ENCODE measurements around the gene TRIP12.
A peak's percentile ranks its signal among the peaks of the same experiment; 100 is the strongest.
"Not testable (repeated sequence)": the region's sequence is repeated elsewhere in the genome, so short reads cannot be mapped to it uniquely, and the experiment has no call there.

TRIP12 gene

DNA sequence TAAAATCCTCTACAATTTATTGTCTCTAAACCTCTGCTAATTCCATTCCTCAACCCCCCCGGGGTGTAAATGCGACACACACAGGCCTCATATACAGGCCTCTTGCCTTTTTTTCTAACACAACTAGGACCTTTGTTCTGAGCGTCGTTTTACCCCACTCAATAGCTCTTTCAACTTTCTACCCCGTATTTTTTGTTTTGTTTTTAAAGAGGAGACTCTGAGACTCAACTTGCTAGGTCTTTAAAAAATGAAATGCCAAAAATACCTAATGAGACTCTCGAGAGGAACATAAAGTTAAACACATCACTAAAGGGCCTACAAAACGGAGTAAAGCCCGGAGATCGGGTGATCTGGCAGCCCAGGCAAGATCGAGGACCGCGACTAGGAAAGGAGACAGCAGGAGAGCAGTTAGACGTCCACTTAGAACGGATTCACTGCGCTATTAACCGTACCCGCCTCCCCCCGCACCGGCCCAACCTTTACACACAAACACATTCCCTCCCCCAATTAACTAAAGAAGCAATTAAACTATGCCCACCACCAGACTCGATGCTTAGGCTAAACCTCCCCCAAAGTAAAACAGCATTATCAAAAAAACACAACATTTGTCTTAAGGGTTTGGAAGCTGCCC, 1.7 kb downstream of the TRIP12 start:
- DNase-seq (ENCODE audit: low read depth) = peak; percentile 8

DNA sequence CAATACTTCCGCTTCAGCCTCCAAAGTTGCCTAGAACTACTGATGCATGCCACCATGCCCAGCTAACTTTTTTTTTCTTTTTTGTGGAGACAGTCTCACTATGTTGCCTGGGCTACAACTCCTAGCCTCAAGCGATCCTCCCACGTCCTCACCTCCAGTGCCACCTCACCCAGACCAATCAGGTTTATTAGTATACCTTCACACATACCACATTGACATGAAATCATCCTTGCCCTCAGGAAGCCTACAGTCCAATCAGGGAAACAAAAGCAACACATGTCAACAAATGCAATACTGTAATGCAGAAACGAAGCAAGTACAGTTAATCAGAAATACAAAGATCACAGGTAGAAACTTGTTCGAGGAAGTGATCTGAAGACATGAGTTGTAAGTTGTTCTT, 4.0 kb downstream of the TRIP12 start:
- DNase-seq (ENCODE audit: low read depth) = no peak

DNA sequence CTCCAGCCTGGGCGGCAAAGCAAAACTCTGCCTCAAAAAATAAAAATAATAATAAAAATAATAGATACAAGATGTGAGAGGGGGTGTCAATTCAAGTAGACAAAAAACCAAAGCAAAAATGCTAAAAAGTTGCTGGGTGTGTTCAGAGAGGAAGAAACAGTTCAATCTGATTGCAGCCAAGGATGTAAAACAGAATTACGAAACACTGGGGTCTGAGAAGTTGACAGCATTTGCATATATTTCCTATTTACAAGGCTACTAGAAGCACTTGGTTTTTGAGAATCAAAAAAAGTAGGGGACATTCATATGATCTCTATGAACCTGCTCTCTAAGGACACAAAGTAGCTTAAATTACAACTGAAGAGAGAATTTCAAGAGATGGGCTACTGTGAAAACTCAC, 7.6 kb downstream of the TRIP12 start:
- DNase-seq (ENCODE audit: low read depth) = no peak

DNA sequence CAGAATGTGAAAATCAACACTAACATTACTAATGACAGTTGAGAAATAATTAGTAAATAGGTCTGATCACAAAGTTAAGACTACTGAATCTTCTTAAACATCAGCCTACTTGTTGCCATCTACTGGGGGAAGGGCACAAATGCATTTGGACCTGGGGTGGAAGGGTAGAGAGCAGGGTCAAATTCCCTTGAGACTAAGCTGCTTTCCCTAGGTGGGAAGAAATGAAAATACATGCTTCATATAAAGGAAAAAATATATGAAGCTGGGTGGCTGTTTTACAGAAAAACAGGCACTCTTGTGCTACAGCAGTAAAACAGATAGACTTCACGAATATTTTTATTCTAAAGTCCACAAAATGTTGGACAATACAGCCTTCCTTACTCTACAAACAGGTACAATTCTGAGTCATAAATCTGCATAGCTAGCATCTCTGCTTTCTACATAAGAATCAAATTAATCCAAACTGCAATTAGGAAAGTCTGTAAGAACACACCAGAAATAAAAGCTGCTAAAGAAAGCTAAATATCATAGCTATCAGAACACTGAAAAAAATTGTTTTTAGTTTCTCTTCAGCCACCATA, 10.9 kb downstream of the TRIP12 start:
- no peak for DNase-seq (ENCODE audit: low read depth)

DNA sequence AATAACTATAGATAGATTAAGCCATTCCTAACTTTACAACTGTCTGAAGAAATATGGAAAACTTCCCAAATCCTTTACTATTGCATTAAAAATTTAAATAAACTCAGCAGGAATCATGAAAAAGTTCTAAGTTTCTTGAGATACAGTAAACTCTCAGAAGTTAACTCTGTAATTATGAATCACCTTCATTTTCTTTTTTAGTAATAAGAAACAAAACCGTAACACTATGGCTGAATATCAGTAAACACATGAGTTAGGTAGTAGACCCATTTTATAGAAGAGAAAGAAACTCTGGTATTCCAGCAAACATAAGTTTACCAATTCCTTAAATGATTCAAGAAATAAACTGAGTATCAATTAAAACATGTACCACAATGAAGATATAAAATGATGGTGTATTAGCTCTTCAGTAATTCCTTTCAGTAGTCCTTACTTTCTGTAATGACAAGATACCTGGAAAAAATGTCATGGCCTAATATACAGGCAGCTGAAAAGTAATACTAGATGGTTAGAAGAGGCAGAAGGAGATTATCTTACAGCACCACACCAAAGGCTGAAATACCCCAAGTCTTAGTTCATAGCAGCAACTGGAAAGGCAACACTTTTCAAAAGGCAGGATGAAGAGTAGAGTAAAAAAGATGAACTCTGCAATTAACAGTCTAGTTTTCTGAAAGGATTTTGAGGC, 11.5 kb downstream of the TRIP12 start:
- DNase-seq (ENCODE audit: low read depth) = no peak

DNA sequence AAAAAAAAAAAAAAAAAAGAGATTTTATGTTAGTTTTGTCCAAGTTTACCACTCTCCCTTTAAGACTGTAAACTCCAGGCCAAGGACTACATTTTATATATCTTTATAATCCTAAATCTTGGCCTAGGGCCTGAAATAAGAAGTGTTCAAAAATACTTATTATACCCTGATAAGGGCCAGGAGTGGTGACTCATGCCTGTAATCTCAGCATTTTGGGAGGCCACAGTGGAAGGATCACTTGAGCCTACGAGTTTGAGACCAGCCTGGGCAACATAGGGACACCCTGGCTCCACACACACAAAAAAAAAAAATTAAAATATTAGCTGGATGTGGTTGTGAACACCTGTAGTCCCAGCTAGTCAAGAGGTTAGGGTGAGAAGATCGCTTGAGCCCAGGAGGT, 12.7 kb downstream of the TRIP12 start:
- no peak for DNase-seq (ENCODE audit: low read depth)

DNA sequence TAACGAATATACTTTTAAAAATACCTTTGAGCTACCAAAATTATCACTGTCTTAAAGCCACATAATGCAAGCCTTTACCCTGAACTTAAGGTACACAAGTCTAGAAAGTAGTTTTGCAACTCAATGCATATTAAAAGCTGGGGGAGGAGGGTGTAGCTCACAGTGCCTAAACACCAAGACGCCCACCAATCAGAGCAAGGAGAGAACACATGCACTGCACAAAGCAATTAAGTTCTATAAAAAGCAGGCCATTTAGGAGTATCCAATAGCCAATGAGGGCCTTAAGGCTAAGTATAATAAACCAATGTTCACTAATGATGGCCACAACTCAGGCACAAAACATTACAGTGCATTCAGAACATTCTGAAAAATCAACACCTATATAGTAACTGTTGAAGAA, 16.2 kb downstream of the TRIP12 start:
- no peak for DNase-seq (ENCODE audit: low read depth)

DNA sequence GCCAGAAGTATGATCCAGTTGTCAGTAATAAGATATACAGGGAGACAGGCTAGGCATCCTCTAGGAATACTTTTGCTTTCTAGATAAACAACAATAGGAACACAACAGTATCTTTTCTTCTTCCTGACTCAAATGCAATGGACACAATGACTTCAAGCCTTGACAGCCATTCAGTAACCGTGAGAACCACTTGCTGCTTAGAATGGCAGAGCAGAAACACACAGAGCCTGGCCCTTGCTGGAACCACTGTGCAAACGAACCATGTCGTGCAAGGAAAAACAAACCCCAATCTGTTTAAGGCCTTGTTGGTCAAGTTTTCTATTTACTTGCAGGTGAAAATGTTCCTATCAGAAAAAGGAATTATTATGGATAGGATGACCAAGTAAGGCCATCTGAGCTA, 18.8 kb downstream of the TRIP12 start:
- DNase-seq (ENCODE audit: low read depth) = no peak

DNA sequence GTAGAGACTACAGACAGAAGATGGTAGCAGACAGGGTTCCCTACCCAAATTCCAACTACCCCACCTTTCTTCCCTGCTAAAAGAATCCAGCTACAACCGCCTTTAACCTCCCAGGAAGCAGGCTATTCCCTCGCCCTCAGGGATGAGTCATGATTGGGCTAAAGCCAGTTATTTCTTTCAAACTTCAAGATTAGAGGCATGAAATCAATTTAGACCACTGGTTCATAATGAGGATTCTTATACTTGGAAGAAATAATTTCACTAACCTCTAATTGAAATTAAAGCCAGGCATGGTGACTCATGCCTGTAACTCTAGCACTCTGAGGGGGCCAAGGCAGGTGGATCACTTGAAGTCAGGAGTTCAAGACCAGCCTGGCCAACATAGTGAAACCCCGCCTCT, 20.0 kb downstream of the TRIP12 start:
- no peak for DNase-seq (ENCODE audit: low read depth)

DNA sequence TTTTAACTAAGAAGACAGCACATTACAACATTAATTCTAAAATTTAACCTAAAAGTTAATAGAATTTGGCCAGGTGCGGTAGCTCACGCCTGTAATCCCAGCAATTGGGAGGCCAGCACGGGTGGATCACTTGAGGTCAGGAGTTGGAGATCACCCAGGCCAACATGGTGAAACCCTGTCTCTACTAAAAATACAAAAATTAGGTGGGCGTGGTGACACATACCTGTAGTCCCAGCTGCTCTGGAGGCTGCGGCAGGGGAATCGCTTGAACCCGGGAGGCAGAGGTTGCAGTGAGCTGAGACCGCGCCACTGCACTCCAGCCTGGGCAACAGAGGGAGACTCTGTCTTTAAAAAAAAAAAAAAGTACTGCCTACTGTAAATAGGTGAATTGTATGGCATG, 21.3 kb downstream of the TRIP12 start:
- not testable (repeated sequence) for DNase-seq (ENCODE audit: low read depth)

DNA sequence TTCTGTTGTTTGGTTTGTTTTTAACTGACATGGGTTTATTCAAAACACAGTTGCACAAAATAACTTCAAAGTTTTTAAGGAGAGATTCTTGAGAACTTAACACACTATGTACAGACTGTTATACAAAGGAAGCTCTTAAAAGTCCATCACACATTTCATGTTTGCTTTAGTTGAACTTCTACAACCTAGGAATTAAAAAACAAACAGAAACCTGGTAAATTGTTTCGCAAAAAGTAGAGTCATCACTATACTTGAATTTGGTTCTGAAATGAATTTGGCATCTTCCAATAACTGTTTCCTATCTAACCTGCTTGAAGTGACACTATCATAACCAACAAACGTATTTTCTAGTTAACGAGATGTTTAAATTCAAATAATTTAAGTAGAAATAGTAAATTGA, 21.8 kb downstream of the TRIP12 start:
- no peak for DNase-seq (ENCODE audit: low read depth)

DNA sequence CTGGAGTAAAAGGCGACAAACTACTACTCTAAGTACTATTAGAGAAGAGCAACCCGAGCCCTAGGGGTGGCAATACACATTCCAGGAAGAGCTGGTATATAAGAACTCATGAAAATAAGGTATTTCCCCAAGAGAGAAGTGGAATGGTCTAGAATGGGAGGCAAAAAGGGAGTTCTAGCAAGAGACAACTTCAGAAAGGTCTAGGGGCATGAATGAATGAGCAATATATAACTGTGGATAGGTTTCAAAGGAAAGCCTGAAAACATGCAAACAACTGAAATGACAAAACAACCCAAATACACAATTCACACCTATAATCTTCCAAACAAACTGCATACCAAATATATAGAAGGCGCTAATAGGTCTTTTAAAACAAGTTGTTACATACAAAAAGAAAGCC, 22.2 kb downstream of the TRIP12 start:
- no peak for DNase-seq (ENCODE audit: low read depth)

DNA sequence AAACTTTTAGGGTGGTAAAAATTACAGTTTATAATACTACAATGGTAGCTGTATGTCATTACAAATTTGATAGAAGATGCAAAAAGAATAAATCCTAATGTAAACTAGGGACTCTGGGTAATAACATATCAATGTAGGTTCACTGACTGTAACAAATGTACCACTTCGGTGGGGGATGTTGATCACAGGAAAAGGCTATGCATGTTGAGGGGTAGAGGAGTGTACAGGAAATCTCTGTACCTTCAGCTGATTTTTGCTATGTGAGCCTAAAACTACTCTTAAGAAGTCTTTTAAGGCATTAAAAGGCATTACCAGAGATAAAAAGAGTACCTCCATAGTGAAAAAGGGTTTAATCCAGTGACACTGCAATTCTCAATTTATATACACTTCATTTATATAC, 25.0 kb downstream of the TRIP12 start:
- DNase-seq (ENCODE audit: low read depth) = no peak

DNA sequence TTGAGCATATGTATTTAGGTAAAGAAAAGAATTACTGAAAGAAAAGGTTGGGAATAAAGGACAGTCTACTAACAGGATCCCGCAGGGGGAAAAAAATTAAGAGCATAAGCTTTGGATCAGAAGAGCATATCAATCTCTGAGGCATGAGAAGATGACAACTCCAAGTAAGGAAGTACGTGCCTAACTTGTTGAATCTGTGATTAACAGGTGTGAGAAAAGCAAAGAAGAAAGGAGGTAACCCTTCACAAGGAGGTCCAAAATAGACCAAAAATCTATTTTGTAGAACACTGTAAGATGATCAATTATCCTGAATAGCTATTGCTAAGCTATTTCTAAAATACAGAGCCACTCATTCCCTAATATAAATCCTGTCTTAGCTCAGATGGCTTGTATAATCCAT, 32.8 kb downstream of the TRIP12 start:
- DNase-seq (ENCODE audit: low read depth) = no peak

DNA sequence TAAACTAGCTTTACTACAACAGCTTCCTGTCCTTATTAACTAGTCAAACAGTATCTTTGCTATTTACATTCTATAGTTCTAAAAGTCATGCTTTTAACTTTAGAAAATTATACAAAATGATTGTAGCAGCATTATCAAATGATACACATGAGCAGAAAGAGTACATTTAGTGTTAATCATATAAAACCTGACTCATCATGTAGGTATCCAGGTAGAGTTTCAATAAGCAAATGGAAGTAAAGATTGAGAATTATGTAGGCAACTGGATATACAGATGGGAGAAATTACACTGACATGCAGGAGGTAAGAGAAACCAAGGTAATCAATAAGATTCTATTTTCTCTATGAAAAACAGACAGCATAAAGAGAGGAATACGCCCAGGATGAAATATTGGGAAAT, 33.8 kb downstream of the TRIP12 start:
- no peak for DNase-seq (ENCODE audit: low read depth)

DNA sequence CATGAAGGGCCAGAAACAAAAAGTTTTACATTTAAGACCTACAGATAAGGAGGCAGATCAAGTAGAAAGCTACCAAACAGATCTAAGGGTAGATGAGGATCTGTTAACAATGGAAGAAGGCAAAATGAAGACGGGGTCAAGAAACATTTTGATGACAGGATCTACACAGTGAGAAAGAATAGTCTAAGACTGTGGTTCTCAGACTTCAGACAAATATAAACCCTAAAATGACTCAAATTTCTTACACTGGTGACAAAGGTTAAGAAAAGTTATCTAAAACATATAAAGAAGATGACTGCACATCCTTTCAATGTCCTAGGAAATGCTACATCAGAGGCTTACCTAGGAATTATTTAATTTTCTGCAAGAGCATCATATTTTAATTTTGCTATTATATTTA, 34.4 kb downstream of the TRIP12 start:
- no peak for DNase-seq (ENCODE audit: low read depth)

DNA sequence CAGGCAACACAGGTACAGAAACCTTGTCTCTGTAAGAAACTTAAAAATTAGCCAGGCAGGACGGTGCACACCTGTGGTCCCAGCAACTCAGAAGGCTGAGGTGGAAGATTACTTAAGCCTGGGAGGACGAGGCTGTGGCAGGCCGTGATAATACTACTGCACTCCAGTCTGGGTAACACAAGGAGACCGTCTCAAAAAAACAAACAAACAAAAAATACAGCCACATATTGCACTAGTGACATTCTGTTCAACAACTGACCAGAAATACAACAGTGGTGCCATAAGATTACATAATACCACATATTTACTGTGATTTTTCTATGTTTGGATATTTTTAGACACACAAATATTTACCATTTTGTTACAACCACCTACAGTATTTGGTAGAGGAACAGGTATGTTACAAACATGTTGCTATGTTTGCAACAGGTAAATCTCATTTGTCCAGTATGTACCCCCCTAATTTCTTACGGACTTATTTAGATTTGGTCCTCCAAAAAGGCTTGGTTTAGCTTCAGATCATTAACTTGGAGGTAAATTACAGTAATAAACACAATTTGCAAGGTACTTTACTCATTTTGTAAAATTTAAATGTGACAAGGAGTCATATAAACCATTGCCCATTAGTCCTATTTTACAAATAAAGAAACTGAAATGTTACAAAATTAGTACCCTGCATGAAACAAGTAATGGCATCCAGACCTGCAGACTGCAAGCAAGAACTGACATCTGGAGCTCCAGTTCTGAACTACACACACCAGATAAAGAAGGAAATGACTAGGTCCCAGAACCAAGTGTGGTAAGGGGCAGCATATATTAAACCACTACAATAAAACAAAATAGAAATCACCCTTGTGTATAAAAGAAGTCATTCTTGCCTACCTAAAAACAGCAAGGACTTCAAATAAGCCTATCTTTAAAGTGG, 36.8 kb downstream of the TRIP12 start:
- no peak for DNase-seq (ENCODE audit: low read depth)

DNA sequence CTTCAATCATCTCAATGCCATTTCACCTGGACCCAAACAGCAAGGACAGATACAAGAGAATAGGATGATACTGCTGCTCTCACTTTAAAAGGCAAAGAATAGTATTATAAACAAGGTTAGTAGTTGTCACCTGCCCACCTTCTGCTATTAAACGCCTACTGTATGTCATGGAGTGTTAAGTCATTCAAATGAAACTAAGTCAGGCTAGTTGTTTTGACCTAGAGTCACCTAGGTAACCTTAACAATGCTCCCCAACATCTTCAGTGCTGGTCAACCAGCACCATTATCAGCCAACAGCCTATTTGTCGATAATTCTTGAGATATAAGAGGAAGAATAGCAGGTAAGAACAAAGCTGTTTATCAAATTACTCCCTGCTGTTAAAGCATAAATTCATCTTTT, 39.2 kb downstream of the TRIP12 start:
- no peak for DNase-seq (ENCODE audit: low read depth)

DNA sequence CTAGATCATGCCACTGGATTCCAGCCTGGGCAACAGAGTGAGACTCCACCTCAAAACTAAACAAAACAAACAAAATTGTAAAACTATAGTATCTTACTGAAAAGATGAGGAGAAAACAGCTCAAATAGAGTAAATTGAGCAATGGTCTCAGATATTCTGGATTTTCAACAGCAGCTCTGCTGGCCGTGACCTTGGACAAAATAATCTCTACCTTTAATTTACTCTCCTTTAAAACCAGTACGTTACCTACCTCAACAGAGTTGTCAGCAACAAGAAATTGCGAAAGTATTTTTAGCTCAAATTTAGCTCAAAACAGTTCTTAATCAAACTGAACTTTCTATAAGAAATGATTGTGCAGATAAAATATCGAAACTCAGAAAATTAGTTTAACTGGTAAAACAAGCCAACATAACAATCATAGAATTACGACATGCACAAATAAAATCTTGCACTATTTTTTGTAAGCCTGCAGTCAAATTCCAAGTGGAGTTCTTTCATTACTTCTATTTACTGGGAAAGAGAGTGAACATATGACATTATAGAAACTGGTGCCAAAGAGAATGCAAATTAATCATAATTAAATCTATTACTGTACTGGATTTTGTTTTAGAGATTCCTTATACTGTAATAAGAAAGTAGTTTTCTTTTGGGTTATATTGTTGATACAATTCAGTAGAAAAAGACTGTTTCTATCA, 40.8 kb downstream of the TRIP12 start:
- DNase-seq (ENCODE audit: low read depth) = no peak

DNA sequence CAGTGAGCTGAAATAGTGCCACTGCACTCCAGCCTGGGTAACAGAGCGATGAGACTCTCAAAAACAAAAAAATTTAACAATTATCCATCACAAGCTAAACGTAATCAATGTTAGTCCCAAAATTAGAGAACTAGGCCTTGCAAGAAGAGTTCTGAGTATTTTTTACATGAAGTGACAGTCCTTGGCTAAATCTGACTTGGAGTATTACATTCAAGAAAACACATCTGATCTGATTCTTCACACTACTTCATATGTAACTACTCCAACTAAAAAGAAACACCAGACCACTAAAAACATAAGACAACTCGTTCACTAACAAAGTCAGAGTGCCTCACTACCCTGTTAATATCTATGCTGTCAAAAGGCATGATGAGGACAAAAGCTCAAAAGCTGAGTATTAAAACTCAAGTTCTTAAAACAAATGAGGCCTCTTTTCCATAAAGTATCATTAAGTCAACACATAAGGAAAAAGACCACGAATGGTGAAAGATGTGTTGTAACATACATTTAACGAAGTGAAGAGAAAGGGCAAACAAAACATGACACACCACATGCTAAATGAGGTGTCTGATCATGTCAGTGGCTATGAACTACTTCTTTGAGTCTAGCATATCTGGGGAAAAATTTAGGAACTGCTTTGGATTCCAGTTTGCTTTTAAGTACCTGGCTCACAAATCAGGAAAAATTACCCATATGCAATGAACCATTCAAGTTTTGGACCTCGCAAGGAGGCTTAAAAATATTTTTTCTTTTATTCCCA, 42.4 kb downstream of the TRIP12 start:
- no peak for DNase-seq (ENCODE audit: low read depth)

DNA sequence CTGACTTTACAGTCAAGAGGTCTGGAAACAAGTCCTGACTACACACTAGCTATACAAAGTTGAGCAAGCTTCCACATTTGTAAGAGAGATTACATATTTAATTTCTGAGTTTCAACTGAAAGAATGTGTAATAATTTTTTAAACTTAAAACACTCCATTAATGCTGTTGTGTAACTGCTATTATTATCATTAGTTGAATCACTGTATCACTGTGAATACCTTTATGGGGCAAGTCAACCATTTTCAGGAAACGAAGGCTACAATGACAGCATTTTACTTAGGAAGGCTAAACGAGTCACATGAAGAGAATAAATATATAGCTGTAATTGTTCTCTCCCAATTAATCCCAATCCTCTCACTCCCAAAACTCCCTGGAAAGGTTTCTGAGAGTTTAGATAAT, 46.3 kb downstream of the TRIP12 start:
- DNase-seq (ENCODE audit: low read depth) = no peak
